Pancreas (tissue), 10 donors: ENCODE measurements around the gene FBXW4. TPM values are rescaled to one million over a fixed set of nuclear protein-coding genes. Genes with fewer than 3 reads are reported as not detected.

Experiments
- ATAC-seq, 4 donors: fragments of 200-7000 bp; cut with Tn5 transposase; one replicate each; pipeline versions ENCODE4 v1.8.0 to v1.9.1; 2020; ENCODE audit warnings: mild to moderate bottlenecking in 4 of 4, moderate library complexity in 4 of 4
- DNase-seq, 6 donors: peaks; one replicate each; pipeline ENCODE4 v3.0.0-alpha.2; 2020
- FAIRE-seq: peaks from 2 replicates; lab custom pipeline; 2012; peaks lifted over from hg19 to GRCh38; lab: Jason Lieb, UNC
- H3K27ac ChIP-seq, 4 donors: fragments of 200-600 bp; sonication (generic); 1 replicate in 3 of 4; 2 replicates in 1 of 4; pipeline versions ENCODE4 v1.5.0 to v1.8.0; 2020
- H3K27me3 ChIP-seq, 4 donors: fragments of 200-600 bp; one replicate each; pipeline ENCODE4 v1.8.0; 2021
- H3K36me3 ChIP-seq, 3 donors: fragments of 200-600 bp; sonication (generic) in 1 of 3; one replicate each; pipeline versions ENCODE4 v1.5.0 to v1.8.0; 2020 to 2021
- H3K4me1 ChIP-seq, 3 donors: fragments of 200-600 bp; one replicate each; pipeline ENCODE4 v1.8.0; 2021
- H3K4me3 ChIP-seq, 4 donors: fragments of 200-600 bp; sonication (generic) in 2 of 4; one replicate each; pipeline versions ENCODE4 v1.5.0 to v1.8.0; 2020 to 2021
- H3K9me3 ChIP-seq, 4 donors: fragments of 200-600 bp; one replicate each; pipeline ENCODE4 v1.8.0; 2021
- CTCF ChIP-seq, 4 donors: fragments of 200-600 bp; sonication (generic) in 3 of 4; IDR thresholded peaks; one replicate each; pipeline versions ENCODE4 v1.5.0 to v1.8.0; 2021; ENCODE audit warnings: antibody characterized with exemption in 4 of 4
- WGBS, 2 donors: extraction: QIAGEN DNeasy Blood & Tissue Kit; methylation state at CpG; one replicate each; pipeline ENCODE4 v1.1.7; 2013; 5-methylcytosine and 5-hydroxymethylcytosine counted together
- intact Hi-C, 3 donors: fragments of 100-400 bp; cut with DNase I; formaldehyde crosslinking; loops; one replicate each; pipeline versions ENCODE4 v1.11.1 to v1.14.2; 2022
- microRNA-seq, 2 donors: library from miRNA; unstranded; fragments of <30 nt; microRNA quantifications; one replicate each; pipeline versions ENCODE4 to v1.1.0, GENCODE V29; 2019 to 2020
- polyA plus RNA-seq, 2 donors: library from polyadenylated mRNA; stranded (reverse); fragments of 200-250 nt; gene quantifications; one replicate each; pipeline ENCODE4 v1.2.3, GENCODE V29; 2013
- total RNA-seq, 6 donors: library from RNA; stranded (reverse); fragmentation: NEBNext Ultra II Directional in 4 of 6; extraction: Animal tissue kit (Norgen Biotek cat#: 25700) in 4 of 6; gene quantifications; one replicate each; pipeline versions ENCODE4 v1.2.1 to v1.2.4, GENCODE V29; 2021 to 2023
- donor health status: healthy with polysubstance abuse.
- donor health status: DM: no; HTN: no; CAD: no; lungs with moderate emphysema.
- donor health status: DM: no; HTN: no; CAD: no.
- donor health status: control.
- donor health status: control.
- donor health status: Bipolar disorder and iron deficiency.
- donor health status: DM: yes; HTN: yes; CAD: no.
- donor health status: DM: no; HTN: no; CAD: no.
- donor health status: DM: no; HTN: no; CAD: no.
- donor health status: DM: yes; HTN: yes; CAD: no.

FBXW4 gene
- total and polyA plus RNA-seq, 8 donors = 32.3 to 49.4 (median 40.0) TPM

- WGBS, 2 donors = 67 to 69% methylated on average over 5 of the region's 5 CpGs
- no peak for ATAC-seq
- no peak for FAIRE-seq
- no peak for DNase-seq
- no peak for TF ChIP-seq CTCF (IDR thresholded peaks at IDR 0.05)
- no peak overlapping the region for H3K4me3 ChIP-seq
- intact Hi-C loops = no loop called here
- no peaks in the 10 kb centered on the region for H3K9me3 ChIP-seq
- H3K27ac ChIP-seq = no peak overlapping the region
- H3K4me1 ChIP-seq = no peaks in the 10 kb centered on the region
- H3K36me3 ChIP-seq = no peaks in the 10 kb centered on the region
- H3K27me3 ChIP-seq = peaks cover 0 to 8% (median 2%) of the 10 kb centered on the region in 4 donors
Observed at GRCh38 chr10:101562231-101562630, 132.7 kb downstream of the FBXW4 start.

- Histone ChIP-seq H3K4me1 (no peaks in the 10 kb centered on the region), H3K27me3 (peaks cover 0 to 5% (median 0%) of the 10 kb centered on the region in 4 donors), H3K9me3 (no peaks in the 10 kb centered on the region), H3K36me3 (no peaks in the 10 kb centered on the region), H3K4me3 (no peak overlapping the region), H3K27ac (no peak overlapping the region)
- TF ChIP-seq CTCF (IDR thresholded peaks at IDR 0.05) = no peak
- intact Hi-C loops = no loop called here
- 63 to 65% methylated on average over 15 of the region's 15 CpGs for WGBS, 2 donors
- DNase-seq (no peak), FAIRE-seq (no peak), ATAC-seq (no peak)
Observed at GRCh38 chr10:101561068-101561915, 133.7 kb downstream of the FBXW4 start.

Small RNA genes within 50 kb of the gene (microRNA-seq; reads per million reads assigned to microRNA genes)
- gene MIR3158-1 (0 reads per million in 2 donors), gene MIR3158-2 (0 reads per million in 2 donors)

Other genes starting within 250 kb of the FBXW4 start
- gene POLL, start 106.9 kb downstream of the FBXW4 start, total RNA-seq = 10 to 100 TPM; 18.2 to 32.9 (median 30.1) TPM
- gene POLL, start 106.9 kb downstream of the FBXW4 start, polyA plus RNA-seq = 10 to 100 TPM; 54.5 to 81.1 TPM
- 1 to 10 TPM; 4.7 to 9.1 (median 6.4) TPM for gene DPCD, start 106.8 kb downstream of the FBXW4 start, total RNA-seq
- 10 to 100 TPM; 10.1 to 17.0 TPM for gene DPCD, start 106.8 kb downstream of the FBXW4 start, polyA plus RNA-seq
- gene FGF8, start 80.9 kb upstream of the FBXW4 start, total RNA-seq = not detected
- gene FGF8, start 80.9 kb upstream of the FBXW4 start, polyA plus RNA-seq = not detected
- gene NPM3, start 88.3 kb upstream of the FBXW4 start, total RNA-seq = 10 to 100 TPM; 13.2 to 23.3 (median 20.1) TPM
- gene NPM3, start 88.3 kb upstream of the FBXW4 start, polyA plus RNA-seq = 10 to 100 TPM; 16.2 to 17.0 TPM
- gene OGA, start 123.3 kb upstream of the FBXW4 start, total RNA-seq = 10 to 100 TPM; 29.3 to 57.3 (median 32.2) TPM
- gene OGA, start 123.3 kb upstream of the FBXW4 start, polyA plus RNA-seq = 10 to 100 TPM; 29.8 to 47.2 TPM
- gene KCNIP2, start 148.6 kb upstream of the FBXW4 start, total RNA-seq = 1 to 10 TPM in 4 of 6 donors, under 1 TPM in 2; 0.67 to 2.2 (median 1.2) TPM
- 1 to 10 TPM; 1.8 to 3.0 TPM for gene KCNIP2, start 148.6 kb upstream of the FBXW4 start, polyA plus RNA-seq